T-helper 1 cell treated with Interleukin-12 subunit alpha and Interleukin-12 subunit beta and Interleukin-4 antibody, amounts not matched to agents 30 μg/mL and 1 μg/mL, for 36 hours (primary cell): Measurements from ENCODE around the gene DPYD.

Source experiments
- H3K27ac Mint-ChIP-seq: one replicate; pipeline ENCODE4 v1.8.0; 2021; ENCODE audit warnings: mild to moderate bottlenecking, mixed read lengths
- H3K27me3 Mint-ChIP-seq: one replicate; pipeline ENCODE4 v1.8.0; 2021; ENCODE audit warnings: low read depth, mixed read lengths
- H3K36me3 Mint-ChIP-seq: one replicate; pipeline ENCODE4 v1.8.0; 2021; ENCODE audit warnings: low read depth, mixed read lengths
- H3K4me1 Mint-ChIP-seq: one replicate; pipeline ENCODE4 v1.8.0; 2021; ENCODE audit warnings: low read depth, mixed read lengths
- H3K4me3 Mint-ChIP-seq: one replicate; pipeline ENCODE4 v1.8.0; 2021; ENCODE audit warnings: mild to moderate bottlenecking, moderate library complexity, mixed read lengths
- H3K9me3 Mint-ChIP-seq: one replicate; pipeline ENCODE4 v1.8.0; 2021; ENCODE audit warnings: mixed read lengths

The DPYD gene

GRCh38 chr1:97636941-97637340 is 283.9 kb downstream of the DPYD start:
- no peaks in the 10 kb centered on the region for H3K9me3 Mint-ChIP-seq
- no peak overlapping the region for H3K27ac Mint-ChIP-seq
- no peaks in the 10 kb centered on the region for H3K4me1 Mint-ChIP-seq
- no peak overlapping the region for H3K4me3 Mint-ChIP-seq
- no peaks in the 10 kb centered on the region for H3K36me3 Mint-ChIP-seq
- no peaks in the 10 kb centered on the region for H3K27me3 Mint-ChIP-seq

GRCh38 chr1:97634758-97635157 is 286.1 kb downstream of the DPYD start:
- Mint-ChIP-seq H3K27me3 (no peaks in the 10 kb centered on the region), H3K4me3 (no peak overlapping the region), H3K27ac (no peak overlapping the region), H3K4me1 (no peaks in the 10 kb centered on the region), H3K36me3 (no peaks in the 10 kb centered on the region), H3K9me3 (no peaks in the 10 kb centered on the region)

GRCh38 chr1:97632776-97633175 is 288.1 kb downstream of the DPYD start:
- no peaks in the 10 kb centered on the region for H3K27me3 Mint-ChIP-seq
- no peak overlapping the region for H3K27ac Mint-ChIP-seq
- H3K4me3 Mint-ChIP-seq: no peak overlapping the region
- no peaks in the 10 kb centered on the region for H3K36me3 Mint-ChIP-seq
- no peaks in the 10 kb centered on the region for H3K9me3 Mint-ChIP-seq
- H3K4me1 Mint-ChIP-seq: no peaks in the 10 kb centered on the region

GRCh38 chr1:97632075-97632474 is 288.8 kb downstream of the DPYD start:
- Mint-ChIP-seq H3K4me3 (no peak overlapping the region), H3K9me3 (no peaks in the 10 kb centered on the region), H3K27me3 (no peaks in the 10 kb centered on the region), H3K27ac (no peak overlapping the region), H3K4me1 (no peaks in the 10 kb centered on the region), H3K36me3 (no peaks in the 10 kb centered on the region)

GRCh38 chr1:97630948-97631347 is 289.9 kb downstream of the DPYD start:
- H3K4me1 Mint-ChIP-seq: no peaks in the 10 kb centered on the region
- H3K36me3 Mint-ChIP-seq: no peaks in the 10 kb centered on the region

GRCh38 chr1:97630281-97630680 is 290.6 kb downstream of the DPYD start:
- no peaks in the 10 kb centered on the region for H3K4me1 Mint-ChIP-seq

More at GRCh38 chr1:97630948-97631347, 289.9 kb downstream of the DPYD start:
- H3K9me3 Mint-ChIP-seq: no peaks in the 10 kb centered on the region
- no peak overlapping the region for H3K27ac Mint-ChIP-seq
- H3K4me3 Mint-ChIP-seq: no peak overlapping the region
- H3K27me3 Mint-ChIP-seq: no peaks in the 10 kb centered on the region

GRCh38 chr1:97623220-97623619 is 297.6 kb downstream of the DPYD start:
- no peaks in the 10 kb centered on the region for H3K4me1 Mint-ChIP-seq
- H3K27ac Mint-ChIP-seq: no peak overlapping the region
- no peaks in the 10 kb centered on the region for H3K36me3 Mint-ChIP-seq
- no peaks in the 10 kb centered on the region for H3K27me3 Mint-ChIP-seq
- no peak overlapping the region for H3K4me3 Mint-ChIP-seq
- no peaks in the 10 kb centered on the region for H3K9me3 Mint-ChIP-seq

More at GRCh38 chr1:97630281-97630680, 290.6 kb downstream of the DPYD start:
- Mint-ChIP-seq H3K36me3 (no peaks in the 10 kb centered on the region), H3K4me3 (no peak overlapping the region), H3K27ac (no peak overlapping the region), H3K27me3 (no peaks in the 10 kb centered on the region), H3K9me3 (no peaks in the 10 kb centered on the region)

- Mint-ChIP-seq H3K9me3 (no peaks in the 10 kb centered on the region), H3K27ac (no peak overlapping the region), H3K27me3 (no peaks in the 10 kb centered on the region), H3K4me1 (no peaks in the 10 kb centered on the region), H3K4me3 (no peak overlapping the region), H3K36me3 (no peaks in the 10 kb centered on the region)
Observed at GRCh38 chr1:97621955-97622354, 298.9 kb downstream of the DPYD start.

- Mint-ChIP-seq H3K27me3 (no peaks in the 10 kb centered on the region), H3K4me3 (no peak overlapping the region), H3K36me3 (no peaks in the 10 kb centered on the region), H3K27ac (no peak overlapping the region), H3K4me1 (no peaks in the 10 kb centered on the region), H3K9me3 (no peaks in the 10 kb centered on the region)
Observed at GRCh38 chr1:97619706-97620105, 301.1 kb downstream of the DPYD start.

- Mint-ChIP-seq H3K27me3 (no peaks in the 10 kb centered on the region), H3K27ac (no peak overlapping the region), H3K9me3 (no peaks in the 10 kb centered on the region), H3K4me3 (no peak overlapping the region), H3K36me3 (no peaks in the 10 kb centered on the region), H3K4me1 (no peaks in the 10 kb centered on the region)
Observed at GRCh38 chr1:97610748-97611147, 310.1 kb downstream of the DPYD start.

GRCh38 chr1:97610102-97610501 is 310.7 kb downstream of the DPYD start:
- no peaks in the 10 kb centered on the region for H3K9me3 Mint-ChIP-seq
- no peaks in the 10 kb centered on the region for H3K36me3 Mint-ChIP-seq
- H3K4me3 Mint-ChIP-seq: no peak overlapping the region
- H3K4me1 Mint-ChIP-seq: no peaks in the 10 kb centered on the region
- no peak overlapping the region for H3K27ac Mint-ChIP-seq
- no peaks in the 10 kb centered on the region for H3K27me3 Mint-ChIP-seq

GRCh38 chr1:97608272-97608671 is 312.6 kb downstream of the DPYD start:
- H3K27me3 Mint-ChIP-seq: no peaks in the 10 kb centered on the region
- H3K4me3 Mint-ChIP-seq: no peak overlapping the region
- H3K36me3 Mint-ChIP-seq: no peaks in the 10 kb centered on the region
- no peaks in the 10 kb centered on the region for H3K4me1 Mint-ChIP-seq
- no peaks in the 10 kb centered on the region for H3K9me3 Mint-ChIP-seq
- no peak overlapping the region for H3K27ac Mint-ChIP-seq

GRCh38 chr1:97603776-97604175 is 317.1 kb downstream of the DPYD start:
- no peak overlapping the region for H3K27ac Mint-ChIP-seq
- no peak overlapping the region for H3K4me3 Mint-ChIP-seq
- no peaks in the 10 kb centered on the region for H3K9me3 Mint-ChIP-seq
- H3K36me3 Mint-ChIP-seq: no peaks in the 10 kb centered on the region
- H3K4me1 Mint-ChIP-seq: no peaks in the 10 kb centered on the region
- no peaks in the 10 kb centered on the region for H3K27me3 Mint-ChIP-seq

- no peak overlapping the region for H3K4me3 Mint-ChIP-seq
- no peaks in the 10 kb centered on the region for H3K27me3 Mint-ChIP-seq
- H3K9me3 Mint-ChIP-seq: no peaks in the 10 kb centered on the region
- H3K36me3 Mint-ChIP-seq: no peaks in the 10 kb centered on the region
- no peak overlapping the region for H3K27ac Mint-ChIP-seq
- H3K4me1 Mint-ChIP-seq: no peaks in the 10 kb centered on the region
Observed at GRCh38 chr1:97603218-97603617, 317.6 kb downstream of the DPYD start.

GRCh38 chr1:97599447-97599846 is 321.4 kb downstream of the DPYD start:
- Mint-ChIP-seq H3K4me1 (no peaks in the 10 kb centered on the region), H3K4me3 (no peak overlapping the region), H3K36me3 (no peaks in the 10 kb centered on the region), H3K9me3 (no peaks in the 10 kb centered on the region), H3K27ac (no peak overlapping the region), H3K27me3 (no peaks in the 10 kb centered on the region)

GRCh38 chr1:97593192-97593591 is 327.6 kb downstream of the DPYD start:
- Mint-ChIP-seq H3K27me3 (no peaks in the 10 kb centered on the region), H3K4me3 (no peak overlapping the region), H3K9me3 (peaks cover 8% of the 10 kb centered on the region), H3K36me3 (peaks cover 10% of the 10 kb centered on the region), H3K27ac (no peak overlapping the region), H3K4me1 (no peaks in the 10 kb centered on the region)
